ENCODE measurements around the gene CHM. TPM values are rescaled to one million over a fixed set of nuclear protein-coding genes. Genes with fewer than 3 reads are reported as not detected.
"Not testable (repeated sequence)": the region's sequence is repeated elsewhere in the genome, so short reads cannot be mapped to it uniquely, and the experiment has no call there.

Gene CHM
- total and polyA plus RNA-seq, 7 donors = 8.2 to 15.5 (median 13.1) TPM

GRCh38 chrX:86028681-86029080 is 18.7 kb downstream of the CHM start:
- H3K9me3 ChIP-seq = no peaks in the 10 kb centered on the region
- no peak for TF ChIP-seq CTCF (IDR thresholded peaks at IDR 0.05)
- no peak for DNase-seq
- no peaks in the 10 kb centered on the region for H3K27me3 ChIP-seq (ENCODE audit: insufficient read depth in 3 of 3, low read length in 2 of 3)
- no peak for ATAC-seq
- H3K4me3 ChIP-seq = no peak overlapping the region
- intact Hi-C loops (cut with DNase I) = no loop called here
- 25 to 41% (median 27%) methylated on average over 2 of the region's 2 CpGs for WGBS, 3 donors
- no peaks in the 10 kb centered on the region for H3K4me1 ChIP-seq
- H3K36me3 ChIP-seq (ENCODE audit: insufficient read depth in 1 of 2, low read depth in 1 of 2) = peaks cover 0 to 12% of the 10 kb centered on the region in 2 donors
- no peak overlapping the region for H3K27ac ChIP-seq

GRCh38 chrX:86023811-86024210 is 23.5 kb downstream of the CHM start:
- Histone ChIP-seq H3K27ac (no peak overlapping the region), H3K4me1 (no peaks in the 10 kb centered on the region), H3K9me3 (no peaks in the 10 kb centered on the region), H3K27me3 (ENCODE audit: insufficient read depth in 3 of 3, low read length in 2 of 3) (no peaks in the 10 kb centered on the region), H3K4me3 (no peak overlapping the region), H3K36me3 (ENCODE audit: insufficient read depth in 1 of 2, low read depth in 1 of 2) (peaks cover 0 to 12% of the 10 kb centered on the region in 2 donors)
- DNase-seq (no peak), ATAC-seq (no peak)
- no peak for TF ChIP-seq CTCF (IDR thresholded peaks at IDR 0.05)
- intact Hi-C loops (cut with DNase I) = no loop called here

GRCh38 chrX:86021652-86022289 is 25.6 kb downstream of the CHM start:
- Histone ChIP-seq H3K36me3 (ENCODE audit: insufficient read depth in 1 of 2, low read depth in 1 of 2) (peaks cover 0 to 12% of the 10 kb centered on the region in 2 donors), H3K4me1 (no peaks in the 10 kb centered on the region), H3K27me3 (ENCODE audit: insufficient read depth in 3 of 3, low read length in 2 of 3) (no peaks in the 10 kb centered on the region), H3K27ac (no peak overlapping the region), H3K9me3 (no peaks in the 10 kb centered on the region), H3K4me3 (no peak overlapping the region)
- ATAC-seq (no peak), DNase-seq (no peak)
- TF ChIP-seq CTCF (IDR thresholded peaks at IDR 0.05) = no peak
- intact Hi-C loops (cut with DNase I) = no loop called here

GRCh38 chrX:86016139-86016538 is 31.2 kb downstream of the CHM start:
- intact Hi-C loops (cut with DNase I) = no loop called here
- no peaks in the 10 kb centered on the region for H3K27me3 ChIP-seq (ENCODE audit: insufficient read depth in 3 of 3, low read length in 2 of 3)
- H3K4me3 ChIP-seq = no peak overlapping the region
- 85 to 94% (median 89%) methylated on average over 4 of the region's 4 CpGs for WGBS, 3 donors
- no peak for ATAC-seq
- H3K36me3 ChIP-seq (ENCODE audit: insufficient read depth in 1 of 2, low read depth in 1 of 2) = no peaks in the 10 kb centered on the region
- no peak overlapping the region for H3K27ac ChIP-seq
- no peak for DNase-seq
- TF ChIP-seq CTCF (IDR thresholded peaks at IDR 0.05) = no peak
- H3K4me1 ChIP-seq = no peaks in the 10 kb centered on the region
- H3K9me3 ChIP-seq = no peaks in the 10 kb centered on the region

GRCh38 chrX:86014959-86015358 is 32.4 kb downstream of the CHM start:
- WGBS, 3 donors = 81 to 90% (median 89%) methylated on average over 4 of the region's 4 CpGs
- DNase-seq; H3K4me1 ChIP-seq; H3K4me3 ChIP-seq; ATAC-seq; H3K27me3 ChIP-seq (ENCODE audit: insufficient read depth in 3 of 3, low read length in 2 of 3); H3K27ac ChIP-seq; H3K9me3 ChIP-seq; H3K36me3 ChIP-seq (ENCODE audit: insufficient read depth in 1 of 2, low read depth in 1 of 2); intact Hi-C loops (cut with DNase I): not testable (repeated sequence)

Data from psoas muscle (tissue), 8 donors.